ES-I3 (cell line): ENCODE results near the gene PTCH2.

Source experiments
- H3K36me3 ChIP-seq: 2 replicates; pipeline ENCODE4 v1.6.1; 2013; ENCODE audit warnings: mild to moderate bottlenecking, low read length, control low read depth, moderate library complexity; ENCODE audit not compliant: insufficient read depth
- H3K4me1 ChIP-seq: 2 replicates; pipeline ENCODE4 v1.6.1; 2013; ENCODE audit warnings: mild to moderate bottlenecking, control low read depth, low read length; ENCODE audit not compliant: insufficient read depth
- H3K9ac ChIP-seq: 2 replicates; pipeline ENCODE4 v1.6.1; 2013; ENCODE audit warnings: low read depth, mild to moderate bottlenecking, low read length, moderate library complexity
- H3K9me3 ChIP-seq: 2 replicates; pipeline ENCODE4 v1.6.1; 2013; ENCODE audit warnings: mild to moderate bottlenecking, low read length, moderate library complexity; ENCODE audit not compliant: control insufficient read depth, insufficient read depth

PTCH2 gene

GRCh38 chr1:44777547-44777946 lies 65.5 kb downstream of the PTCH2 start:
- Histone ChIP-seq H3K9ac (no peak overlapping the region), H3K36me3 (peaks cover 33% of the 10 kb centered on the region), H3K4me1 (no peaks in the 10 kb centered on the region; the same call in 1 of the 2 replicates), H3K9me3 (no peaks in the 10 kb centered on the region)

GRCh38 chr1:44776730-44777068 lies 66.4 kb downstream of the PTCH2 start:
- H3K9me3 ChIP-seq: no peaks in the 10 kb centered on the region
- peak overlapping the region; percentile 80 for H3K9ac ChIP-seq
- H3K36me3 ChIP-seq: peaks cover 33% of the 10 kb centered on the region
- H3K4me1 ChIP-seq: no peaks in the 10 kb centered on the region; the same call in 1 of the 2 replicates

DNA sequence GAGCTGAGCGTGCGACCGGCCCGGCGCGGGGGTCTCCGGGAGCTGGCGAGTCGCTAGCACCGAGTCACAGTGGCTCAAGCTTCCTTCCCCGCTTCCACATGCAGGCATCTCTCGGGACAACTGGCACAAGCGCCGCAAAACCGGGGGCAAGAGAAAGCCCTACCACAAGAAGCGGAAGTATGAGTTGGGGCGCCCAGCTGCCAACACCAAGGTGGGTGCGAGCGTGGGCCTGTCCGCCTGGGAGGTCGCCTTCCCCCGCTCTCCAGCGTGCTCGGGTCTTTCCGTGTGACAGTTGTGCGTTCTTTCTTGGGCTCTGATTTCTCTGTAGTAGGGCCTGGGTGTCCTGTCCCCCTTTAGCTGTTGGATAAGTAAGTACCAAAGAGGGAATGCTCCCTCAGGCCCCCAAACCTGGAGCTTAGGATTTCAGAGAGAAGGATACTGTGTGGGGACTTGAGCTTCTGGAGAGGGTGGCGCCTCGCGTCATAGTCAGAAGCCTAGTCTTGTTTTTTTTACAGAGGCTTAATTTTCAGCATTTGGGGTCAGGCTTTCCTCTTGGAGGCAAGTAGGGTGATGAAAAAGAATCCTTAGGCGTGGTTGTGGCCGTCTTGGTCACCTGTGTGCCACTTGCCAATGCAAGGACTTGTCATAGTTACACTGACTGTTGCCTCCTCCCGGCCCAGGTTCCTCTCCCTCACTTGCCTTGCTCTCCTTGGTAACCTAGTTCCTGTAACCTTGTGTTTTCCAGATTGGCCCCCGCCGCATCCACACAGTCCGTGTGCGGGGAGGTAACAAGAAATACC lies 66.9 kb downstream of the PTCH2 start:
- H3K36me3 ChIP-seq: peaks cover 33% of the 10 kb centered on the region
- no peaks in the 10 kb centered on the region for H3K9me3 ChIP-seq
- H3K4me1 ChIP-seq: no peaks in the 10 kb centered on the region; the same call in 1 of the 2 replicates
- peak overlapping the region; percentile 80 for H3K9ac ChIP-seq

DNA sequence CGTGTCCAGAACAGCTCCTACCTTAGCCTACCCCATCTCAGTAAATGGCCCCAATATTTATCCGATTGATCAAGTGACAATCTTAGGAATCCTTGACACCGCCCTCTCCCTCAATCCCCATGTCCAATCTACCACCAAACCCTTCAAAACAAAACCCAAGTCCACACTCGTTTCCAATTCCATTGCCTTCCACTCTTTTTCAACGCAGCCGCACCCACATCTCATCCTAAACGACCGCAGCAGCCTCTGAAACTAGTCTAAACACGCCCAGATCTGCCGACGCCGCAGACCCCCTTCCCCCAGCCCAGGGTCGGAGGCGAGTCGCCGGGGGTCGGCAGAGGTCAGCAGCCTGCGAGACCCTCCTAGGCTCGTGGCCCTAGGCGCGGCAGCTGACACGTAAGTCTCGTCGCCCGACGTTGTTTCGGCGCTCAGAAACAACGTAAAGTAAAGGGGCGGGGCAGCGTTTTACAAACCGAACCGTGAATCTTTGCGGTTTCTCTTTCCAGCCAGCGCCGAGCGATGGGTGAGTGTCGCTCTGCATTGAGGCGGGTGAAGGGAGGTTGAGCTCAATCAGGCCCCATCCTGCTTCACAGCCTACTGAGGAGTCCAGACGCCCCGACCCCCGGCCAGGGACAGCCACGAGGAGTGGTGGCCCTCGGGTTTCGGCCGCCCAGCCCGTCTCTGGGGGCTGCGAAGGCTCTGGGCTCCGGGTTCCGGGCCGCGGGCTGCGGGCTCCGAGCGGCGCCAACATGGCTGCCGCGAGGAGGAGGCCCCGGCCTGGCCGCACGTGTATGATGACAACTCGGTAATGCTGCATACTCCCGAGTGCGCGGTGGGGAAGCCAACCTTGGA lies 67.7 kb downstream of the PTCH2 start, which contains the start of gene RPS8:
Gene RPS8 (plus strand): TSS at position 463 of the 852 bp plus-strand sequence. CDS start 57 bp downstream, at position 520.
- Histone ChIP-seq H3K36me3 (peaks cover 33% of the 10 kb centered on the region), H3K9ac (peak within 1 kb of the TSS; percentile 80), H3K4me1 (no peaks in the 10 kb centered on the region; the same call in 1 of the 2 replicates), H3K9me3 (no peaks in the 10 kb centered on the region)
